GM10248 (cell line): ENCODE results near the gene AP1M2.

Experiments
- CTCF ChIA-PET: fragments of 300-600 bp; sonication (Branson Sonifier 250); formaldehyde crosslinking; extraction: SDS; loops from one replicate; lab custom pipeline; 2021; ENCODE audit warnings: antibody characterized with exemption; lab: Yijun Ruan, JAX
- POLR2A ChIA-PET: fragments of 350-650 bp; sonication (Branson Sonifier 250); formaldehyde crosslinking; extraction: SDS; loops from one replicate; lab custom pipeline; 2020; ENCODE audit warnings: antibody characterized with exemption; lab: Yijun Ruan, JAX
- DNase-seq: peaks from one replicate; pipeline ENCODE4 v3.0.0; 2012; ENCODE audit errors: extremely low spot score
- TF ChIP-seq, protein P1 (sequence below): IDR thresholded peaks from 2 replicates; pipeline ENCODE4 v1.5.1; 2012; ENCODE audit warnings: mild to moderate bottlenecking, low read depth; ENCODE audit errors: extremely low read depth, missing control alignments, control extremely low read depth

Gene AP1M2

DNA sequence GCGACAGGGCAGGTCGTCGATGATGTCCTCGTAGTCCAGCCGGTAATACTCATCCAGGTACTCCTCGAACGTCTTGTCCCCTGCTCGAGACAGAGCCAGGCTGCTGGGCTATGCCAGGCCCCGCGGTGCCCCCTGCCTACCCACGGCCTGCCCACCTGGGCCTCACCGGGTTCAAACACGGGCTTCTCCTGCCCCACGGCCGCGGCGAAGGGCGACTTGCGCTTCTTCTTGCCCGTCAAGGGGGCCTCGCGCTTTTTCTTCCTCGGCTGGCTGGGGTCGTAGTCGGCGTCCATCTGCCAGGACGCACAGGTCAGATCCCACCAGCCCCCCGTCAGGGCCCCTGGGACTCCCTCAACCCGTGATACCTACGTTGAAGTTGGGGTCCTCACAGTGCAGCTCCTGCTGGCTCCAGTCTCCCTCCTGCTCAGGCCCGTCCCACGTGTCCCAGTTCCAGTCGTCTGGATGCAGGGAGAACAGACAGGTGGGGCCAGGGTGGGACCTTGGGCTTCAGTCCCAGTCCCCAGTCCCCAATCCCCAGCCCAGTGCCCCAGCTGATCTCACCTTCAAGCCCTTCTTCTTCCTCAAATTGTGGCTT, 29.4 kb downstream of the AP1M2 start:
- CTCF ChIA-PET: interaction anchor here (1.5 kb wide), 1 partner anchor 140 kb away, joined by 4 read pairs; no protein-coding TSS in a partner anchor
- TF ChIP-seq, protein P1, sequence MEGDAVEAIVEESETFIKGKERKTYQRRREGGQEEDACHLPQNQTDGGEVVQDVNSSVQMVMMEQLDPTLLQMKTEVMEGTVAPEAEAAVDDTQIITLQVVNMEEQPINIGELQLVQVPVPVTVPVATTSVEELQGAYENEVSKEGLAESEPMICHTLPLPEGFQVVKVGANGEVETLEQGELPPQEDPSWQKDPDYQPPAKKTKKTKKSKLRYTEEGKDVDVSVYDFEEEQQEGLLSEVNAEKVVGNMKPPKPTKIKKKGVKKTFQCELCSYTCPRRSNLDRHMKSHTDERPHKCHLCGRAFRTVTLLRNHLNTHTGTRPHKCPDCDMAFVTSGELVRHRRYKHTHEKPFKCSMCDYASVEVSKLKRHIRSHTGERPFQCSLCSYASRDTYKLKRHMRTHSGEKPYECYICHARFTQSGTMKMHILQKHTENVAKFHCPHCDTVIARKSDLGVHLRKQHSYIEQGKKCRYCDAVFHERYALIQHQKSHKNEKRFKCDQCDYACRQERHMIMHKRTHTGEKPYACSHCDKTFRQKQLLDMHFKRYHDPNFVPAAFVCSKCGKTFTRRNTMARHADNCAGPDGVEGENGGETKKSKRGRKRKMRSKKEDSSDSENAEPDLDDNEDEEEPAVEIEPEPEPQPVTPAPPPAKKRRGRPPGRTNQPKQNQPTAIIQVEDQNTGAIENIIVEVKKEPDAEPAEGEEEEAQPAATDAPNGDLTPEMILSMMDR: no peak
- POLR2A ChIA-PET: interaction anchor here (0.7 kb wide), 1 partner anchor 27 kb away, joined by 3 read pairs; no protein-coding TSS in a partner anchor
- DNase-seq: no peak

DNA sequence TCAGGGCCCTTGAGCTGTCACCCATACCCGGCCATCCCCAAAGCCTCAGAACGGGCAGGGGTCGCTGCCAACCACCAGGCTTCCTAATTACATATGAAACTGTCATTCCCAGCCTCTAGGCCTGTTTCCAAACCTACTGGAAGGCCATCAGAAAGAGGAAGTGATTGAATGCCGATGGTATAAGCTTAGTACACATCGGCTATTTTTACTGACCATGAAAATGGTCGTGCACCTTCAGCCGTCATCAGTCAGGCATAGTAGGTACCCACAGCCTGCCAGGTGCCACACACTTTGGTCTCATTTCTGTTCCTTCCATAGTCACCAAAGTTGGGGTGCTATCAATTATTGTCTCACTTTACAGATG, 31.5 kb downstream of the AP1M2 start:
- ChIA-PET POLR2A (no interaction called here), CTCF (interaction anchor here (0.7 to 1.6 kb wide), 4 partner anchors 8 to 144 kb away, joined by 3 to 5 read pairs (median 3); no protein-coding TSS in a partner anchor)
- TF ChIP-seq, protein P1: no peak
- no peak for DNase-seq

DNA sequence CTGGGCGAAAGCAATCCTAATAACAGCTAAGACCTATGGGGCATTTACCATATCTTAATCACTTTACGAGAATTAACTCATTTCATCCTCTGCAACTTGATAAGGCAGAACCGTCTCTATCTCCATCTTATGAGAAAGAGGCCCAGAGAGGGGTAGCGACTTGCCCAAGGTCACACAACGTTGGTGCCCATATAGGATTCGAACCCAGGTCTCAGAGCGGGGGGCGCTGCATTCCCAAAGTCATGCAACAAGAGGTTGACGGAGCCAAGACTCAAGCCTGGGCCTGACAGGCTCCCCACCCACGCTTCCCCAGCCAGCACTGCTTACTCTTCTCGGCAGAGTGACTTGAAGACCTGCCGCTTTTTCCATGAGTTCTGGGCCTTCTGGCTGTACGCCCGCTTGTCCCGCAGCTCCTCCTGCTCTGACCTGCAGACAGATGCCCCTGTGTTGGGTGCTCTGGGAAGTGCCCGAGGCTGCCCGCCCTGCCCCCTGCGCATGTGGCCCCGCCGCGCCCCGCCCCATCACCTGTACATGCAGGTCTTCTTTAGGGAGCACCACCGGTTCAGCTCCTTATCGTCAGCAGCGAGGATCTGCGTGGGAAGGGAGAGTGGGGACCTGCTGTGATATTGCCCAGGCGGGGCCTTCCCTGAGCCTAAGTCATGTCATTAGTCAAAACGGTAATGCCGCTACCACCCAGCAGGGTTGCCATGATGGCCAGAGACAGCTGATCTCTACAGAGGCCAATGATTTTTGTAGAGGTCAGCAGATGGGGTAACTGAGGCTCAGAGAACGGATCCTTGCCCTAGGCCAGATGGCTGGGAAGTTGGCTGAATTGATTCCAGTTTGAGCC, 32.1 kb downstream of the AP1M2 start:
- DNase-seq: no peak
- TF ChIP-seq, protein P1: no peak
- POLR2A ChIA-PET: interaction anchor here (0.5 kb wide), 1 partner anchor 112 kb away, joined by 4 read pairs; no protein-coding TSS in a partner anchor
- CTCF ChIA-PET: interaction anchor here (0.8 to 1.9 kb wide), 9 partner anchors 9 to 145 kb away, joined by 3 to 5 read pairs (median 3); no protein-coding TSS in a partner anchor

DNA sequence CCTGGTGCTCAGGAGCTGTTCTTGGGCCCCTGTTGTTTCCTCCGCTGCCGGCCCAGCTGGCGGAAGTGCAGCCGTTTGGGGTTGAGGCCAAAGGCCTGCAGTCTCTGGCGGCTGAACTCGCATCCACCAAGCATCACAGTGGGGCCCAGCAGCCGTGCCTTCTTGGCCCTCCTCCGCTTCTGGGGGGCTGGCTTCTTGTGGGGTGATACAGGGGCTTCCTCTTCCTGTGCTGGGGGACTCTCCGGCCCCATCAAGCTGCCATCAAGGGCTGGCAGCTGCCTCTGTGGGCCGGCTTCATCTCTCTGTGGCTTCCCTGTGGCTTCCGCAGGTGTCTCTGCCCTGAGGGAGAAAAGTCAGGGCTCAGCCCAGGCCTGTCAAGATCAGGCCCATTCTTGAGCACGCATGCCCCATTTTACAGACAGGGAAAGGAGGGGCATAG, 33.1 kb downstream of the AP1M2 start:
- ChIA-PET POLR2A (interaction anchor here (0.5 kb wide), 1 partner anchor 111 kb away, joined by 4 read pairs; no protein-coding TSS in a partner anchor), CTCF (interaction anchor here (0.8 to 2.4 kb wide), 9 partner anchors 9 to 149 kb away, joined by 3 to 9 read pairs (median 4); no protein-coding TSS in a partner anchor)
- DNase-seq: peak; percentile 71
- TF ChIP-seq, protein P1: no peak

DNA sequence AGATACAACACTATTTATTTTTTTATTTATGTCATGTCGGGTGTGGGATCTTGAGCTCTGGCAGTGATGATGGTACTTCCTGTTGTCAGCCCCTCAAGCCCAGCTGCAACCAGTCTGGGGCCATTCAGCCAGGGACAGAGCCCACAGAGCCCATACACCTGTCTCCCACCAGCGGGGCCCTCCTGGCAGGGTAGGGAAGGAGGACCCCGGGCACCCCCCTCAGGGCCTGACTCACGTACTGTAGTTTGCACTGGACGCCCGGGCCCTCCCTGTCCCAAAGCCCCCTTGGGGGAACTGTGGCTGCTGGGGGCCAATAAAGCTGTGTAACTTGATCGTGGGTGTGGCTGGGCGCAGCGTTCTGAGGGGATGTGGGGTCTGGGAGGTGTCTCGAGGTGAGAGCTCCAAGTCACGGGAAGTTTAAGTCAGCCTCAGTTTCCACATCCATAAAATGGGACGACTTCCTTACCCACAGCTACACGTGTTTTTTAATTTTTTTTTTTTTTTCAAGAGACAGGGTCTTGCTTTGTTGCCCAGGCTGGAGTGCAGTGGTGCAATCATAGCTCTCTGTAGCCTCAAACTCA, 33.9 kb downstream of the AP1M2 start:
- ChIA-PET CTCF (interaction anchor here (0.7 to 2.4 kb wide), 15 partner anchors 9 to 148 kb away, joined by 3 to 9 read pairs (median 4); no protein-coding TSS in a partner anchor), POLR2A (no interaction called here)
- TF ChIP-seq, protein P1: no peak
- DNase-seq: no peak
